ENCODE data around the gene CBX8.

DNA sequence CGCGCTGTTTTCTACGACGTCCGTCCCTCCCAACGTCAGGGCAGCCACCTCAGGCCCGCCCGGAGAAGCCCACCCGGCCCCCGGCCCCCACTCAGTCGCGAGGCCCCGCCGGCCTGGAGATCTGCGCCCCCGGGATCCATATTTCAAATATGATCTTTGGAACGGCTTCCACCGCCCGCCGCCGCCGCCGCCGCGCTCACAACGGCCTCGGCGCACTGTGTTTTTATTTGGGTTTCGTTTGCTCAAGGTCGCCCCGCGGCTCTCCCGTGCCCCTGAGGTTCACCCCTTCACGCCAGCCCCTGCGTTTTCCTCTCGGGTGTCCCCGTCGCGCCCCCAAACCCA lies 46.6 kb upstream of the CBX8 start:
- TF ChIP-seq GATA2 (IDR thresholded peaks at IDR 0.05; ENCODE audit: low read depth, low read length), result no peak
- no peak for TF ChIP-seq GATA3 (IDR thresholded peaks at IDR 0.05; ENCODE audit: low read depth, low read length)

Data from SH-SY5Y (cell line).